Measurements from ENCODE around the gene ZNF569. TPM values are rescaled to one million over a fixed set of nuclear protein-coding genes. Genes with fewer than 3 reads are reported as not detected.

ZNF569 gene
- polyA plus RNA-seq, 3 donors = 0.79 to 1.2 (median 0.83) TPM

DNA sequence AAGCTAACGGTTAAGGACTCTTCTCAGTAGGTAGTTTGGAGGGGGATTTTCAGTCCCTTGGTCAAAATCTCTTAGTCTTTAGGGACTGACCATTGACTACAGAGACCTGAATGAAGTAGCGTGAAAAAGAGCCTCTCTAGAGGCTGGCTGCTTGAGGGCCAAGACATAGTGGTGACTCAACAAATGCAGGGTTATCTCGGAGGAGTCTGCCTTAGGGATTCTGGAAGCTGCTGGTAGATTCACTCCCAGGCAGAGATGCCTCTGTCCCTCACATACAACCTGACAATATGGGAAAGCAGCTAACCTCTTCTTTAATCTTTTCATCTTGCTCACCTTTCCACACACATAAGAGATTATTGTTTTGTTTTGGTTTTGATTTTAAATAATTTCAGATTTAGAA lies 44.6 kb upstream of the ZNF569 start:
- Histone ChIP-seq H3K9ac (ENCODE audit: insufficient read depth, low read length, poor library complexity, severe bottlenecking) (no peak overlapping the region), H4K20me1 (ENCODE audit: insufficient read depth, low read length) (no peaks in the 10 kb centered on the region), H3K4me1 (ENCODE audit: control insufficient read depth in 1 of 2, insufficient read depth in 2 of 2, low read length in 2 of 2) (peaks cover 2% of the 10 kb centered on the region in 2 donors), H3K9me3 (replicated peaks in 1 of 2; ENCODE audit: control insufficient read depth in 1 of 2, insufficient read depth in 1 of 2, low read length in 2 of 2) (peaks cover 63 to 79% of the 10 kb centered on the region in 2 donors), H3K79me2 (ENCODE audit: insufficient read depth, low read length) (no peaks in the 10 kb centered on the region), H2AFZ (ENCODE audit: insufficient read depth, low read depth, low read length, poor library complexity, severe bottlenecking) (no peak overlapping the region), H3K27ac (ENCODE audit: low read depth in 1 of 2, low read length in 2 of 2) (no peak overlapping the region), H3K36me3 (replicated peaks in 1 of 2; ENCODE audit: control insufficient read depth in 1 of 2, insufficient read depth in 2 of 2, low read length in 2 of 2) (no peaks in the 10 kb centered on the region), H3K4me2 (replicated peaks; ENCODE audit: extremely low read depth, low read length, poor library complexity, severe bottlenecking) (no peak overlapping the region), H3K27me3 (ENCODE audit: control insufficient read depth in 2 of 2, insufficient read depth in 2 of 2, low read length in 2 of 2) (no peaks in the 10 kb centered on the region), H3K4me3 (replicated peaks in 1 of 3; ENCODE audit: low read depth in 2 of 3, low read length in 3 of 3) (no peak overlapping the region)
- H3K27me3 Mint-ChIP-seq (ENCODE audit: low read depth in 3 of 3) = peaks cover 0 to 2% (median 0%) of the 10 kb centered on the region in 3 donors
- 78% methylated on average over 1 of the region's 3 CpGs for WGBS (ENCODE audit: insufficient coverage)
- no peak for DNase-seq
- H3K27ac Mint-ChIP-seq = no peak overlapping the region
- peaks cover 0 to 3% of the 10 kb centered on the region in 2 donors for H3K36me3 Mint-ChIP-seq
- intact Hi-C loops (cut with micrococcal nuclease) = no loop called here
- H3K9me3 Mint-ChIP-seq = peaks cover 22 to 60% (median 56%) of the 10 kb centered on the region in 7 donors
- no peak overlapping the region for H3K4me3 Mint-ChIP-seq
- no peaks in the 10 kb centered on the region for H3K4me1 Mint-ChIP-seq
- TF ChIP-seq, protein P1, sequence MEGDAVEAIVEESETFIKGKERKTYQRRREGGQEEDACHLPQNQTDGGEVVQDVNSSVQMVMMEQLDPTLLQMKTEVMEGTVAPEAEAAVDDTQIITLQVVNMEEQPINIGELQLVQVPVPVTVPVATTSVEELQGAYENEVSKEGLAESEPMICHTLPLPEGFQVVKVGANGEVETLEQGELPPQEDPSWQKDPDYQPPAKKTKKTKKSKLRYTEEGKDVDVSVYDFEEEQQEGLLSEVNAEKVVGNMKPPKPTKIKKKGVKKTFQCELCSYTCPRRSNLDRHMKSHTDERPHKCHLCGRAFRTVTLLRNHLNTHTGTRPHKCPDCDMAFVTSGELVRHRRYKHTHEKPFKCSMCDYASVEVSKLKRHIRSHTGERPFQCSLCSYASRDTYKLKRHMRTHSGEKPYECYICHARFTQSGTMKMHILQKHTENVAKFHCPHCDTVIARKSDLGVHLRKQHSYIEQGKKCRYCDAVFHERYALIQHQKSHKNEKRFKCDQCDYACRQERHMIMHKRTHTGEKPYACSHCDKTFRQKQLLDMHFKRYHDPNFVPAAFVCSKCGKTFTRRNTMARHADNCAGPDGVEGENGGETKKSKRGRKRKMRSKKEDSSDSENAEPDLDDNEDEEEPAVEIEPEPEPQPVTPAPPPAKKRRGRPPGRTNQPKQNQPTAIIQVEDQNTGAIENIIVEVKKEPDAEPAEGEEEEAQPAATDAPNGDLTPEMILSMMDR (IDR thresholded peaks at IDR 0.05) = no peak

- TF ChIP-seq, protein P1 (IDR thresholded peaks at IDR 0.05) = no peak
- peaks cover 0 to 2% (median 0%) of the 10 kb centered on the region in 3 donors for H3K27me3 Mint-ChIP-seq (ENCODE audit: low read depth in 3 of 3)
- H3K9me3 ChIP-seq (replicated peaks in 1 of 2; ENCODE audit: control insufficient read depth in 1 of 2, insufficient read depth in 1 of 2, low read length in 2 of 2) = peaks cover 63 to 79% of the 10 kb centered on the region in 2 donors
- H3K36me3 Mint-ChIP-seq = peaks cover 0 to 3% of the 10 kb centered on the region in 2 donors
- peaks cover 18 to 54% (median 49%) of the 10 kb centered on the region in 7 donors for H3K9me3 Mint-ChIP-seq
- H3K79me2 ChIP-seq (ENCODE audit: insufficient read depth, low read length) = no peaks in the 10 kb centered on the region
- no peak overlapping the region for H3K9ac ChIP-seq (ENCODE audit: insufficient read depth, low read length, poor library complexity, severe bottlenecking)
- H3K27ac Mint-ChIP-seq = no peak overlapping the region
- H4K20me1 ChIP-seq (ENCODE audit: insufficient read depth, low read length) = no peaks in the 10 kb centered on the region
- no peaks in the 10 kb centered on the region for H3K4me1 Mint-ChIP-seq
- peaks cover 7 to 8% of the 10 kb centered on the region in 2 donors for H3K4me1 ChIP-seq (ENCODE audit: control insufficient read depth in 1 of 2, insufficient read depth in 2 of 2, low read length in 2 of 2)
- DNase-seq = no peak
- H3K36me3 ChIP-seq (replicated peaks in 1 of 2; ENCODE audit: control insufficient read depth in 1 of 2, insufficient read depth in 2 of 2, low read length in 2 of 2) = no peaks in the 10 kb centered on the region
- no peak overlapping the region for H3K4me2 ChIP-seq (replicated peaks; ENCODE audit: extremely low read depth, low read length, poor library complexity, severe bottlenecking)
- H3K27ac ChIP-seq (ENCODE audit: low read depth in 1 of 2, low read length in 2 of 2) = no peak overlapping the region
- 80% methylated on average over 2 of the region's 3 CpGs for WGBS (ENCODE audit: insufficient coverage)
- H2AFZ ChIP-seq (ENCODE audit: insufficient read depth, low read depth, low read length, poor library complexity, severe bottlenecking) = no peak overlapping the region
- no peak overlapping the region for H3K4me3 Mint-ChIP-seq
- H3K27me3 ChIP-seq (ENCODE audit: control insufficient read depth in 2 of 2, insufficient read depth in 2 of 2, low read length in 2 of 2) = no peaks in the 10 kb centered on the region
- H3K4me3 ChIP-seq (replicated peaks in 1 of 3; ENCODE audit: low read depth in 2 of 3, low read length in 3 of 3) = no peak overlapping the region
- intact Hi-C loops (cut with micrococcal nuclease) = no loop called here
These were observed 43.9 kb upstream of the ZNF569 start for GRCh38 chr19:37511186-37511585.

Data from CD14-positive monocyte (primary cell).